Activated CD8-positive, alpha-beta memory T cell treated with anti-CD3 and anti-CD28 coated beads, Interleukin-2, amount 50 U/mL, for 24 hours (primary cell): ENCODE results near the gene BAIAP2L1.

Experiments used
- DNase-seq: peaks from one replicate; pipeline ENCODE4 v3.0.0-alpha.2; 2020; ENCODE audit errors: extremely low read depth

Gene BAIAP2L1

GRCh38 chr7:98293746-98294145, 107.1 kb downstream of the BAIAP2L1 start:
- DNase-seq: no peak

GRCh38 chr7:98293265-98293664, 107.6 kb downstream of the BAIAP2L1 start:
- no peak for DNase-seq

- no peak for DNase-seq
Measured at GRCh38 chr7:98291717-98292116, 109.2 kb downstream of the BAIAP2L1 start.

- no peak for DNase-seq
Measured at GRCh38 chr7:98289333-98289875, 111.5 kb downstream of the BAIAP2L1 start.

- DNase-seq: no peak
Measured at GRCh38 chr7:98288064-98288823, 112.6 kb downstream of the BAIAP2L1 start.

GRCh38 chr7:98287486-98287959, 113.4 kb downstream of the BAIAP2L1 start:
- DNase-seq: no peak

GRCh38 chr7:98286701-98287485, 114.0 kb downstream of the BAIAP2L1 start:
- DNase-seq: no peak

- DNase-seq: no peak
Measured at GRCh38 chr7:98286093-98286539, 114.8 kb downstream of the BAIAP2L1 start.

GRCh38 chr7:98285157-98286092, 115.5 kb downstream of the BAIAP2L1 start:
- DNase-seq: no peak

- no peak for DNase-seq
Measured at GRCh38 chr7:98284335-98285036, 116.4 kb downstream of the BAIAP2L1 start.

GRCh38 chr7:98283887-98284222, 117.0 kb downstream of the BAIAP2L1 start:
- DNase-seq: no peak

- no peak for DNase-seq
Measured at GRCh38 chr7:98283127-98283886, 117.6 kb downstream of the BAIAP2L1 start.

- DNase-seq: no peak
Measured at GRCh38 chr7:98282703-98283102, 118.2 kb downstream of the BAIAP2L1 start.

- no peak for DNase-seq
Measured at GRCh38 chr7:98281757-98282606, 118.9 kb downstream of the BAIAP2L1 start.

GRCh38 chr7:98280791-98281756, 119.8 kb downstream of the BAIAP2L1 start, which contains the start of gene BRI3:
TSS of gene BRI3 (plus strand) at chr7:98281686. CDS start at chr7:98281796, 110 bp downstream.
- DNase-seq: peak; percentile 57

- DNase-seq: no peak
Measured at GRCh38 chr7:98280296-98280695, 120.6 kb downstream of the BAIAP2L1 start.

- DNase-seq: no peak
Measured at GRCh38 chr7:98278936-98279335, 122.0 kb downstream of the BAIAP2L1 start.

- DNase-seq: no peak
Measured at GRCh38 chr7:98278408-98278807, 122.5 kb downstream of the BAIAP2L1 start.
